HepG2 (cell line): ENCODE results near the gene PLEKHA6. TPM values are rescaled to one million over a fixed set of nuclear protein-coding genes. Genes with fewer than 3 reads are reported as not detected.

ENCODE experiments used
- GZF1 ChIP-seq: sonication (generic); formaldehyde crosslinking; IDR thresholded peaks from 2 replicates; pipeline ENCODE4 v1.5.1; 2020; ENCODE audit warnings: mild to moderate bottlenecking, missing genetic modification reagents
- HNF4A ChIP-seq: sonication (generic); formaldehyde crosslinking; IDR thresholded peaks from 2 replicates; pipeline ENCODE4 v1.4.0; 2020; ENCODE audit warnings: missing genetic modification reagents
- JUND ChIP-seq: sonication (generic); formaldehyde crosslinking; IDR thresholded peaks from 2 replicates; pipeline ENCODE4 v1.8.0; 2022; ENCODE audit warnings: mild to moderate bottlenecking, missing genetic modification reagents
- KLF16 ChIP-seq, 2 experiments: sonication (generic) in 1 of 2; formaldehyde crosslinking in 1 of 2; IDR thresholded peaks; 2 replicates each; pipeline versions ENCODE4 v1.6.1 to v1.8.0; 2016 to 2023; ENCODE audit warnings: missing genetic modification reagents in 2 of 2, missing compliant biosample characterization in 1 of 2
- MLLT10 ChIP-seq: sonication (generic); formaldehyde crosslinking; IDR thresholded peaks from 2 replicates; pipeline ENCODE4 v1.4.0; 2020; ENCODE audit warnings: missing genetic modification reagents
- NFKBIZ ChIP-seq: IDR thresholded peaks from 2 replicates; pipeline ENCODE4 v1.6.1; 2018; ENCODE audit warnings: missing genetic modification reagents, missing compliant biosample characterization
- SALL1 ChIP-seq: sonication (generic); formaldehyde crosslinking; IDR thresholded peaks from 2 replicates; pipeline ENCODE4 v1.8.0; 2022; ENCODE audit warnings: mild to moderate bottlenecking, missing genetic modification reagents
- ZNF274 ChIP-seq: sonication (generic); formaldehyde crosslinking; IDR thresholded peaks from 2 replicates; pipeline ENCODE4 v1.5.1; 2020; ENCODE audit warnings: mild to moderate bottlenecking, missing genetic modification reagents
- ZNF567 ChIP-seq: sonication (generic); formaldehyde crosslinking; IDR thresholded peaks from 2 replicates; pipeline ENCODE4 v1.8.1; 2023; ENCODE audit warnings: mild to moderate bottlenecking, missing genetic modification reagents, borderline replicate concordance
- ZNF577 ChIP-seq: sonication (generic); formaldehyde crosslinking; IDR thresholded peaks from 2 replicates; pipeline ENCODE4 v1.4.0; 2020; ENCODE audit warnings: mild to moderate bottlenecking, low read depth, missing genetic modification reagents, borderline replicate concordance
- ZSCAN22 ChIP-seq: sonication (generic); formaldehyde crosslinking; IDR thresholded peaks from 2 replicates; pipeline ENCODE4 v1.4.0; 2020; ENCODE audit warnings: mild to moderate bottlenecking, missing genetic modification reagents
- polyA plus RNA-seq, 8 experiments: library from polyadenylated mRNA; depleted of rRNA in 3 of 8; stranded (reverse) in 7 of 8; unstranded in 1 of 8; fragments of >200 nt; fragmentation: Illumina TruSeq in 4 of 8; extraction: Trizol in 4 of 8; gene quantifications; 2 replicates each; pipeline versions ENCODE4 v1.2.1 to v1.2.3, GENCODE V29; 2011 to 2016; ENCODE audit warnings: low read depth in 4 of 8, missing spikeins in 1 of 8, mixed read lengths in 1 of 8; ENCODE audit not compliant: insufficient read depth in 1 of 8
- total RNA-seq, 5 experiments: library from RNA; depleted of rRNA; stranded (reverse); fragments of >200 nt; fragmentation: Illumina TruSeq; extraction: Trizol; gene quantifications; 2 replicates each; pipeline ENCODE4 v1.2.3, GENCODE V29; 2016; ENCODE audit warnings: low read depth in 1 of 5
- TF ChIP-seq, protein P1 (sequence below): sonication (generic); formaldehyde crosslinking; conservative IDR thresholded peaks from 2 replicates; pipeline ENCODE4 v1.4.0; 2020; ENCODE audit warnings: missing genetic modification reagents
- TF ChIP-seq, protein P2 (sequence below): sonication (generic); formaldehyde crosslinking; IDR thresholded peaks from 2 replicates; pipeline ENCODE4 v1.5.1; 2020; ENCODE audit warnings: mild to moderate bottlenecking, missing genetic modification reagents, borderline replicate concordance
- TF ChIP-seq, protein P3 (sequence below): sonication (generic); formaldehyde crosslinking; IDR thresholded peaks from 2 replicates; pipeline ENCODE4 v1.4.0; 2020; ENCODE audit warnings: missing genetic modification reagents
- TF ChIP-seq, protein P4 (sequence below): sonication (generic); formaldehyde crosslinking; IDR thresholded peaks from 2 replicates; pipeline ENCODE4 v1.4.0; 2020; ENCODE audit warnings: mild to moderate bottlenecking, missing genetic modification reagents

Gene PLEKHA6
- total and polyA plus RNA-seq, 2 of the 13 experiments (the other 11 are each of a cell fraction or from before 2014, with no cell fraction given): 5.3 to 11.4 TPM

DNA sequence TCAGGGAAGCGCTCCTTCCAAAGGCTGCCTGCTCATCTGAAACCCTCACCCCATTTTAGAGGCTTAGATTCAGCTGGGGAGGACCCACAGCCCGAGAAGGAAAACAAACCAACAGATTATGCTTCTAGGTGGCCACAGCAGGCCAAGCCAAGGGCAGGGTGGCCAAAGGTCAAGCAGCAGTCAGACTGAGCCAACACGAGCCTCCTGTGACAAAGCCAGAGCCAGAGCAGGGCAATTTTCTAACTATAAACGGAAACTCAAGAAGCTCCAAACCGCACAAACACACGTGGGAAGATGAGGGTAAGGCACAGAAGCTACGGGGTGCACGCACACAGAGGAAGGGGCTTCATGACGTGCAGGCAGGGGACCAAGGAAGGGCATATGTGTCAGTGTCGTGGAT lies 64.1 kb downstream of the PLEKHA6 start (continued):
- TF ChIP-seq GZF1 (CRISPR knock-in tag) (no peak), ZNF274 (CRISPR knock-in tag) (no peak), KLF16 (CRISPR knock-in tag; IDR thresholded peaks at IDR 0.05) (no peak), JUND (CRISPR knock-in tag) (no peak), HNF4A (CRISPR knock-in tag) (peak; percentile 81), ZNF567 (CRISPR knock-in tag) (no peak), MLLT10 (no peak), NFKBIZ (CRISPR knock-in tag) (no peak), ZSCAN22 (CRISPR knock-in tag) (no peak), ZNF577 (CRISPR knock-in tag) (no peak), SALL1 (CRISPR knock-in tag) (peak; percentile 46)
- TF ChIP-seq, protein P1, sequence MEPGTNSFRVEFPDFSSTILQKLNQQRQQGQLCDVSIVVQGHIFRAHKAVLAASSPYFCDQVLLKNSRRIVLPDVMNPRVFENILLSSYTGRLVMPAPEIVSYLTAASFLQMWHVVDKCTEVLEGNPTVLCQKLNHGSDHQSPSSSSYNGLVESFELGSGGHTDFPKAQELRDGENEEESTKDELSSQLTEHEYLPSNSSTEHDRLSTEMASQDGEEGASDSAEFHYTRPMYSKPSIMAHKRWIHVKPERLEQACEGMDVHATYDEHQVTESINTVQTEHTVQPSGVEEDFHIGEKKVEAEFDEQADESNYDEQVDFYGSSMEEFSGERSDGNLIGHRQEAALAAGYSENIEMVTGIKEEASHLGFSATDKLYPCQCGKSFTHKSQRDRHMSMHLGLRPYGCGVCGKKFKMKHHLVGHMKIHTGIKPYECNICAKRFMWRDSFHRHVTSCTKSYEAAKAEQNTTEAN (CRISPR knock-in tag): no peak
- TF ChIP-seq, protein P2, sequence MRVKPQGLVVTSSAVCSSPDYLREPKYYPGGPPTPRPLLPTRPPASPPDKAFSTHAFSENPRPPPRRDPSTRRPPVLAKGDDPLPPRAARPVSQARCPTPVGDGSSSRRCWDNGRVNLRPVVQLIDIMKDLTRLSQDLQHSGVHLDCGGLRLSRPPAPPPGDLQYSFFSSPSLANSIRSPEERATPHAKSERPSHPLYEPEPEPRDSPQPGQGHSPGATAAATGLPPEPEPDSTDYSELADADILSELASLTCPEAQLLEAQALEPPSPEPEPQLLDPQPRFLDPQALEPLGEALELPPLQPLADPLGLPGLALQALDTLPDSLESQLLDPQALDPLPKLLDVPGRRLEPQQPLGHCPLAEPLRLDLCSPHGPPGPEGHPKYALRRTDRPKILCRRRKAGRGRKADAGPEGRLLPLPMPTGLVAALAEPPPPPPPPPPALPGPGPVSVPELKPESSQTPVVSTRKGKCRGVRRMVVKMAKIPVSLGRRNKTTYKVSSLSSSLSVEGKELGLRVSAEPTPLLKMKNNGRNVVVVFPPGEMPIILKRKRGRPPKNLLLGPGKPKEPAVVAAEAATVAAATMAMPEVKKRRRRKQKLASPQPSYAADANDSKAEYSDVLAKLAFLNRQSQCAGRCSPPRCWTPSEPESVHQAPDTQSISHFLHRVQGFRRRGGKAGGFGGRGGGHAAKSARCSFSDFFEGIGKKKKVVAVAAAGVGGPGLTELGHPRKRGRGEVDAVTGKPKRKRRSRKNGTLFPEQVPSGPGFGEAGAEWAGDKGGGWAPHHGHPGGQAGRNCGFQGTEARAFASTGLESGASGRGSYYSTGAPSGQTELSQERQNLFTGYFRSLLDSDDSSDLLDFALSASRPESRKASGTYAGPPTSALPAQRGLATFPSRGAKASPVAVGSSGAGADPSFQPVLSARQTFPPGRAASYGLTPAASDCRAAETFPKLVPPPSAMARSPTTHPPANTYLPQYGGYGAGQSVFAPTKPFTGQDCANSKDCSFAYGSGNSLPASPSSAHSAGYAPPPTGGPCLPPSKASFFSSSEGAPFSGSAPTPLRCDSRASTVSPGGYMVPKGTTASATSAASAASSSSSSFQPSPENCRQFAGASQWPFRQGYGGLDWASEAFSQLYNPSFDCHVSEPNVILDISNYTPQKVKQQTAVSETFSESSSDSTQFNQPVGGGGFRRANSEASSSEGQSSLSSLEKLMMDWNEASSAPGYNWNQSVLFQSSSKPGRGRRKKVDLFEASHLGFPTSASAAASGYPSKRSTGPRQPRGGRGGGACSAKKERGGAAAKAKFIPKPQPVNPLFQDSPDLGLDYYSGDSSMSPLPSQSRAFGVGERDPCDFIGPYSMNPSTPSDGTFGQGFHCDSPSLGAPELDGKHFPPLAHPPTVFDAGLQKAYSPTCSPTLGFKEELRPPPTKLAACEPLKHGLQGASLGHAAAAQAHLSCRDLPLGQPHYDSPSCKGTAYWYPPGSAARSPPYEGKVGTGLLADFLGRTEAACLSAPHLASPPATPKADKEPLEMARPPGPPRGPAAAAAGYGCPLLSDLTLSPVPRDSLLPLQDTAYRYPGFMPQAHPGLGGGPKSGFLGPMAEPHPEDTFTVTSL: peak; percentile 56; the same call in 1 of the 2 replicates
- TF ChIP-seq, protein P3, sequence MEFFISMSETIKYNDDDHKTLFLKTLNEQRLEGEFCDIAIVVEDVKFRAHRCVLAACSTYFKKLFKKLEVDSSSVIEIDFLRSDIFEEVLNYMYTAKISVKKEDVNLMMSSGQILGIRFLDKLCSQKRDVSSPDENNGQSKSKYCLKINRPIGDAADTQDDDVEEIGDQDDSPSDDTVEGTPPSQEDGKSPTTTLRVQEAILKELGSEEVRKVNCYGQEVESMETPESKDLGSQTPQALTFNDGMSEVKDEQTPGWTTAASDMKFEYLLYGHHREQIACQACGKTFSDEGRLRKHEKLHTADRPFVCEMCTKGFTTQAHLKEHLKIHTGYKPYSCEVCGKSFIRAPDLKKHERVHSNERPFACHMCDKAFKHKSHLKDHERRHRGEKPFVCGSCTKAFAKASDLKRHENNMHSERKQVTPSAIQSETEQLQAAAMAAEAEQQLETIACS: no peak
- TF ChIP-seq, protein P4, sequence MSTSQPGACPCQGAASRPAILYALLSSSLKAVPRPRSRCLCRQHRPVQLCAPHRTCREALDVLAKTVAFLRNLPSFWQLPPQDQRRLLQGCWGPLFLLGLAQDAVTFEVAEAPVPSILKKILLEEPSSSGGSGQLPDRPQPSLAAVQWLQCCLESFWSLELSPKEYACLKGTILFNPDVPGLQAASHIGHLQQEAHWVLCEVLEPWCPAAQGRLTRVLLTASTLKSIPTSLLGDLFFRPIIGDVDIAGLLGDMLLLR (CRISPR knock-in tag): no peak
